SKM-1 (cell line): ENCODE results near the gene CBX8.
"Not testable (repeated sequence)": the region's sequence is repeated elsewhere in the genome, so short reads cannot be mapped to it uniquely, and the experiment has no call there.

Experiments used
- DNase-seq: peaks from one replicate; lab custom pipeline; 2025; ENCODE audit not compliant: unreplicated experiment; lab: John Stamatoyannopoulos, UW

CBX8 gene

GRCh38 chr17:79781736-79782575 is 14.9 kb downstream of the CBX8 start:
- no peak for DNase-seq

GRCh38 chr17:79781012-79781650 is 15.7 kb downstream of the CBX8 start:
- DNase-seq = no peak

- DNase-seq = no peak
These were observed 17.1 kb downstream of the CBX8 start for GRCh38 chr17:79779661-79780365.

GRCh38 chr17:79779084-79779529 is 17.8 kb downstream of the CBX8 start:
- DNase-seq = no peak

- DNase-seq = no peak
These were observed 18.3 kb downstream of the CBX8 start for GRCh38 chr17:79778504-79779083.

GRCh38 chr17:79777894-79778503 is 18.9 kb downstream of the CBX8 start, which contains the start of gene CBX2:
Gene CBX2, plus strand, starts transcription at chr17:79778148. Its CDS starts 88 bp downstream, at chr17:79778236.
- no peak for DNase-seq

GRCh38 chr17:79777120-79777893 is 19.6 kb downstream of the CBX8 start:
- no peak for DNase-seq

GRCh38 chr17:79776376-79777119 is 20.3 kb downstream of the CBX8 start:
- DNase-seq = no peak

- DNase-seq = no peak
These were observed 21.2 kb downstream of the CBX8 start for GRCh38 chr17:79775632-79776031.

GRCh38 chr17:79774561-79774975 is 22.3 kb downstream of the CBX8 start:
- no peak for DNase-seq

- DNase-seq = not testable (repeated sequence)
These were observed 24.2 kb downstream of the CBX8 start for GRCh38 chr17:79772726-79773125.

- DNase-seq = no peak
These were observed 25.6 kb downstream of the CBX8 start for GRCh38 chr17:79771276-79771675.

GRCh38 chr17:79769570-79770506 is 27.0 kb downstream of the CBX8 start:
- DNase-seq = no peak

- DNase-seq = no peak
These were observed 31.2 kb downstream of the CBX8 start for GRCh38 chr17:79765708-79766107.

GRCh38 chr17:79761894-79762589 is 34.8 kb downstream of the CBX8 start:
- DNase-seq = no peak

GRCh38 chr17:79760197-79760906 is 36.5 kb downstream of the CBX8 start:
- no peak for DNase-seq

- DNase-seq = no peak
These were observed 38.6 kb downstream of the CBX8 start for GRCh38 chr17:79758271-79758670.
